Activated T-cell treated with anti-CD3 and anti-CD28 coated beads for 48 hours (primary cell): ENCODE results near the gene PTPN11.
A peak's percentile ranks its signal among the peaks of the same experiment; 100 is the strongest.
"Not testable (repeated sequence)": the region's sequence is repeated elsewhere in the genome, so short reads cannot be mapped to it uniquely, and the experiment has no call there.

ENCODE experiments used
- DNase-seq: peaks from one replicate; pipeline ENCODE4 v3.0.0-alpha.2; 2020; ENCODE audit warnings: low read depth

The PTPN11 gene

DNA sequence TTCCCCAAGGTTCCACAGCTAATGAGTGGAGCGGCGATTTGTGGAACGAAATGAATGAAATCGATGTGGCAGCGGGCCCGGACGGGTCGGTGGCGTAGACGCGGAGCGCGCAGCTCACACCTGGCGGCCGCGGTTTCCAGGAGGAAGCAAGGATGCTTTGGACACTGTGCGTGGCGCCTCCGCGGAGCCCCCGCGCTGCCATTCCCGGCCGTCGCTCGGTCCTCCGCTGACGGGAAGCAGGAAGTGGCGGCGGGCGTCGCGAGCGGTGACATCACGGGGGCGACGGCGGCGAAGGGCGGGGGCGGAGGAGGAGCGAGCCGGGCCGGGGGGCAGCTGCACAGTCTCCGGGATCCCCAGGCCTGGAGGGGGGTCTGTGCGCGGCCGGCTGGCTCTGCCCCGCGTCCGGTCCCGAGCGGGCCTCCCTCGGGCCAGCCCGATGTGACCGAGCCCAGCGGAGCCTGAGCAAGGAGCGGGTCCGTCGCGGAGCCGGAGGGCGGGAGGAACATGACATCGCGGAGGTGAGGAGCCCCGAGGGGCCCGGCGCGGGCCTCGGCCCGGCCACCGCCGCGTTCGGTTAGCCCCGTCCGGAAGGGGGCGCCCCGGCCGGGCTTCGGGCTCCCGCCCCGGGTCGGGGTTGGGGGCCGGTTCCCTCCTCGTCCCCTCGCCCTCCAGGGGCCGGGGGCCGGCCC is at the start of gene PTPN11:
TSS of gene PTPN11 (plus strand) at position 340 of the 689 bp plus-strand sequence. CDS start at position 505, 165 bp downstream.
- peak; percentile 89 for DNase-seq

DNA sequence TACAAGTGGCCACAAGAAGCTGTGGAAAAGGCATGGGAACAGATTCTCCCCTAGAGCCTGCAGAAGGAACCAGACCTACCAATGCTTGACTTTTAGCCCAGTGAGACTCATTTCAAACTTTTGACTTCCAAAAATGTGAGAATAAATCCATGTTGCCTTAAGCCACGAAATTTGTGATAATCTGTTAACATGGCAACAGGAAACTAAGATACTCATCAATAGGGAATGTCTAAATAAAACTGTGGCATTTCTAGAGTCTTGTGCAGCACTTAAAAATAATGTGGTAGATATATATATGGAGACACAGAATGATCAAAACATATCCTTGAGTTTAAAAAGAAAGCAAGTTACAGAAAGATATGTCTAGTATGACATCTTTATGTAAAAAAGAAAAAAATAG is 48.5 kb upstream of the PTPN11 start:
- no peak for DNase-seq

DNA sequence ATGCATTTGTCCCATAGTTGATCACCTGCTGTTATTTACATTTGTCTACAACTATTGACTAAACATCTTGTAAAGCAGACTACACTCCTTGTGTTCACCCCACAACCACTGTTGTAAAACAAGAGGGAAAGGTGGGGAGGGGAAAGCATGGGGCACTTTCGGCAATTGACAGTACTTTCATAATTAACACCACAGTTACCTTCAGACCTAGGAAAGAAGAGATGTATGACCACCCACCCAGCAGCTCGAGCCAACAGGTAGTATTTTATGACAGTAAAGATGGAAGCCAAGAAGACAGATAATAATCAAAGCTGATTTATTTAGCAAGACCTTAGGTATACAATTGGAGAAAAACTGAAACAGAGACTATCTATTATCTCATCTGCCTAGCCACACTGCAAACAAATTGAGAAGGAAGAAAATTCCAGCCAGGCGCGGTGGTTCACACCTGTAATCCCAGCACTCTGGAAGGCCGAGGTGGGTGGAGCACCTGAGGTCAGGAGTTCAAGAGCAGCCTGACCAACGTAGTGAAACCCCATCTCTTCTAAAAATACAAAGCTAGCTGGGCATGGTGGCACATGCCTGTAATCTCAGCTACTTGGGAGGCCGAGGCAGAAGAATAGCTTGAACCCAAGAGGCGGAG is 47.8 kb upstream of the PTPN11 start:
- no peak for DNase-seq

DNA sequence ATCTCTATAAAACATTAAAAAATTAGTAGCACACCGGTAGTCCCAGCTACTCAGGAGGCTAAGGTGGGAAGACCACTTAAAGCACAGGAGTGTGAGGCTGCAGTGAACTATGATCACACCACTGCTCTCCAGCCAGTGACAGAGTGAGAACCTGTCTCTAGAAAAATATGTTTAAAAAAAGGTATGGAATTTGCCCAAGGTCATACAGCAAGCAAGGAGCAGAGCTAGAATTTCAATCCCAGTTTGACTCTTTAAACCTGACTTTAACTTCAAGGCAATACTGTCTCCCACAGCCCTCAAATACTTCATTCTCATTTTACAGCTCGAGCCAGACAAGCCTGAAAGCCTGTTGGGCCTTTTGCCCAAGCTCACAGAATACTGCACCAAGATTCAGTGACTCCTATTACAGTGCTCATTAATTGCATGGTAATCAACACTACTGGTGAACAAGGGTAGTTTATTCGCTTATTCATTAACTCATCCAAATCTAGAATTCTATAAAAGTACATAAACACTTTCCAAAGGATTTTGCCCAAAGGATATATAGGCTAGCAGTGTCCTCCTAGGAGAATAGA is 44.5 kb upstream of the PTPN11 start:
- no peak for DNase-seq

DNA sequence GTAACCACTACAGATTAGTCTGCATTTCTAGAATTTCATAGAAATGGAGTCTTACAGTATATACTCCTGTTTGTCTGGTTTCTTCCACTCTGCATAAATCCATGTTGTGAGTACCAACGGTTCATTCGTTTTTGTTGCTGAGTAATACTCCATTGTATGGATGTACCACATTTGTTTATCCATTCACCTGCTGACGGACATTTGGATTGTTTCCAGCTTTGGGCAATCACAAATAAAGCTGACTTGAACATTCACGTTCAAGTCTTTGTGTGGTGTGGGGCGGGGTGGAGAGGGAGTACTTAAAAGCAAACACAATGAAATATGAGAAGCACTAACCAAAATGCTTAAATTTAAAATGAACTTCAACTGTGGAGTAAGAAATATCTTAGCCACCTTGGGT is 43.6 kb upstream of the PTPN11 start:
- DNase-seq: no peak

DNA sequence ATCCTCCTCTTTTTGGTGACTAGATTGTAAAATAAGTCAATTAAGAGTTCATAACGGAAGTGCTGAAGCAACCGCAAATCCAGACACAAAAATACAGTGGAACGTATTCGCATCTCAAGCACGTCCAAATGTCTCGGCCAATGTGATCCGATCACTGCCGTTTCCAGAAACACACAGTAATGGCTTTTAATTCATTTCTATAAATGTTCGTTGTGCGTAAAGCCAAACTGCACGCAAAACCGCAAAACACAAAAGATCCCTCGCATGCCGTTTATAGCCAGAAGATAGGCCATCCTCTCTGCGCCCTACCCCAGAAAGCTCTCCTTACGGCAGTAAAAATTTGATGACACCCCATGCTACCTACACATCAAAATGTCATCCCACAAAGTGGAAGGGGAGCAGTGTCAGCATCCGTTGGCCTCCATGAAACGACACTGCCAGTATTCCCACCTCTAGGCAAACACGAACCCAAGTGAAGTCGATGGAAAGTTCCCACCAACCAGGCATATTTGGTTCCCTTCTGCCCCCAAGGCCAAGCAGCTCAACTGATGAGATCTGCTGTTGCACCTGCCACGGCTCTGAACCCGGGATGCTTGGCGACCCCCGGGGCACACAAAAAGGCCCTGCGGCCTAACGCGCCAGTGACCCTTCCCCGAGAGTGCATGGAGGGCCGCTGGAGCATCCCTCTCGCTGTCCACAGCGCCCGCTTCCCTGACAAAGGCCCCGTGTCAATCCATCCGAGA is 37.9 kb upstream of the PTPN11 start:
- no peak for DNase-seq

DNA sequence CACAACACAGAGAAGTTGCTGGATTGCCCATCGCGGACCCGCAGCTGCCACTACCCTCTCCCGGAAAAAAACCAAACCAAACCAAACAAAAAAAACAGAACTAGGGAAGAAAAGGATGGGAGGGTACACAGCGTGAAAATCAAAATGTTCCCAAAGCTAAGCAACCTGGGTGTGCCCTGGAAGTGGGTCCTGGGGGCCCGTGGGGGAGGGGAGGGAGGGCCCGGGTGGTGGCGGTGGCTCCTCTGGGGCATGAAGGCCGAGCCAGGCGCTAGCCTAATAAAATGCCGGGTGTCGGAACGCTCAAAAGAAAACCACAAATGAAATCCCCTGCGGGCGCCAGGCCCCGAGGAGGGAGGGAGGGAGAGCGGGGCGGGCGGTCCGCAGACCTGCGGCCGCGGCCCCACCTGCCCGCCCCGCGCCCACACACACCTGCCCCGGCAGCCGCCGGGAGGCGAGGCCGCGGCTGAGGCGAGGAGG is 37.3 kb upstream of the PTPN11 start:
- DNase-seq: peak; percentile 35

DNA sequence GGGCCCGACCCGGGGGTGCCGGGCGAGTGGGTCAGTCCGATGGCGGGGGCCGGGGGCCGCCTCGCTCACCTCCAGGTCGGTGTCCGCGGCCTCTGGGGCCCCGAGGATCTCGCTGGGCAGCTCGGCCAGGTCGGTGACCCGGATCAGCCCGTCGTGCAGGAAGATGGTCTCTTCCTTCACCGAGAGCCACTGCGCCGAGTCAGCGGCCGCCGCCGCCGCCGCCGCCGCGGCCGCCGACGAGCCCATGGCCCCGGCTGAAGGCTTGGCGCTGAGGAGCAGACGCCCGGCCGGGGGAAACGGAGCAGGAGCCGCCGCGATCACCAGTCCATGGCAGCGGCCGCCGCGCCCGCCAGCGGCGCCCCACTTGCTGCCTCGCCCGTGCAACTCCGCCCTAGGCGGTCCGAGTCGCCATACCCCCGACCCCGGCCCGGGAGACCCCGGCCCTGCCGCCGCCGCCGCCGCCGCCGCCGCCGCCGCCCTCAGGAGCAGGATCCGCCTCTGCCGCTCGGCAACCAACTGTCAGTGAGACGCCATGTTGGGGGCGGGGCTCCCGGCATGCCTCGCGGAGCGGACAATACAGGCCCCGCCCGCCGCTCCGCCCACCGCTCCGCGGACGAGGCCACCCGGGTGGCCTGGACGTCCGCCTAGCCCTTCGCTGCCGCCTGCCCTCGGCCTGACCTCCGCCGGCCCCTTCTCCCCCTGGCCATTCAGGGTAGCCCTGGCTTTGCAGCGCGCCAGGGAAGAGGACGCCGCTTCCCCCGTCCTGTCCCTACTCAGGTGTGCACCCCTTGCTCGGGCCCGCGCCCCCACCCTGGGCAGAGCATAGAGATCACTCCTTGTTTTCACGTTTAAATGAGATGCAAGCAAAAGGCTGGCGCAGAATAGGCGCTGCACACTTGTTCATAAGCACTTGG is 36.6 kb upstream of the PTPN11 start, which contains the start of gene HECTD4:
TSS of gene HECTD4 (minus strand) at position 549 of the 914 bp plus-strand sequence. CDS start at position 246, 303 bp downstream.
- peak; percentile 93 for DNase-seq

DNA sequence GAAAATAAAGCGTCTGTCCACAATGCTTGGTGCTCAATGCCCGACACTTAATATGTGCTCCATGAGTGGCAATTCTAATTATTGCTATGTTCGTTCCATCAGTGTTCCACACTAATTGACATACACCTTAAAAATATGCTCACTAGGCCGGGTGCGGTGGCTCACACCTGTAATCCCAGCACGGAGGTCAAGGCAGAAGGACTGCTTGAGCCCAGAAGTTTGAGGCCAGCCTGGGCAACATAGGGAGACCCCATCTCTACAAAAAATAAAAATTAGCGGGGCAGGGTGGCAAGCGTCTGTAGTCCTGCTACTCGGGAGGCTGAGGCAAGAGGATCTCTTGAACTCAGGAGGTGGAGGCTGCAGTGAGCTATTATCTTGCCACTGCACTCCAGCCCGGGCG is 35.9 kb upstream of the PTPN11 start:
- no peak for DNase-seq

DNA sequence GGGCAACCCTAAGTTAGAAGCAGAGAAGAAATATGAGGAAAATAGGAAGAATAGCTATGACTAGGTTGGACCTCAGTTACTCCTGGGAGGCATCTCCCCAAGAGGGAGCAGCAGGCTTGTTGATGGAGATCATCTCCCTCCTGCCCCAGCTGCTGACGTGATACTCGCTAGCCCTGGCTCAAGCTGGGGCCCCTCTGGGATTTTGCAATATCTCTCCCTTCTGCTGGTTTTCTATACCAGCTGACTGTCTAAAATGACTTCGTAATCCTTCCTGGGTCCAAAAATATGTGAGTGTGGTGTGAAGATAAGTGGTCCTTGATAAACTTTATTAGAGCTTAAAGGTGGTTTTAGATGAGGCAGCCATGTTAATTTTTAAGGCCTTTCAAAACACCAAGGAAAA is 32.0 kb upstream of the PTPN11 start:
- no peak for DNase-seq

DNA sequence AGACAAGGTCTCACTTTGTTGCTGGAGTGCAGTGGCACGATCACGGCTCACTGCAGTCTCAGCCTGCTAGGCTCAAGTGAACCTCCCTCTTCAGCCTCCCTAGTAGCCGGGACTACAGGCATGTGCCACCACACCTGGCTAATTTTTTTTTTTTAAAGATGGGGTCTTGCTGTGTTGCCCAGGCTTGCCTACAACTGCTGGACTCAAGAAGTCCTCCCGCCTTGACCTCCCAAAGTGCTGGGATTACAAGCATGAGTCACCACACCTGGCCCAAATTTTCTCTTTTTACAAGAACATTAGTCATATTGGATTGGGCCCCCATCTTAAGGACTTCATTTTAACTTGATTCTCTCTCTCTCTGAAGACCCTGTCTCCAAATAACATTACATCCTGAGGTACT is 29.5 kb upstream of the PTPN11 start:
- no peak for DNase-seq

DNA sequence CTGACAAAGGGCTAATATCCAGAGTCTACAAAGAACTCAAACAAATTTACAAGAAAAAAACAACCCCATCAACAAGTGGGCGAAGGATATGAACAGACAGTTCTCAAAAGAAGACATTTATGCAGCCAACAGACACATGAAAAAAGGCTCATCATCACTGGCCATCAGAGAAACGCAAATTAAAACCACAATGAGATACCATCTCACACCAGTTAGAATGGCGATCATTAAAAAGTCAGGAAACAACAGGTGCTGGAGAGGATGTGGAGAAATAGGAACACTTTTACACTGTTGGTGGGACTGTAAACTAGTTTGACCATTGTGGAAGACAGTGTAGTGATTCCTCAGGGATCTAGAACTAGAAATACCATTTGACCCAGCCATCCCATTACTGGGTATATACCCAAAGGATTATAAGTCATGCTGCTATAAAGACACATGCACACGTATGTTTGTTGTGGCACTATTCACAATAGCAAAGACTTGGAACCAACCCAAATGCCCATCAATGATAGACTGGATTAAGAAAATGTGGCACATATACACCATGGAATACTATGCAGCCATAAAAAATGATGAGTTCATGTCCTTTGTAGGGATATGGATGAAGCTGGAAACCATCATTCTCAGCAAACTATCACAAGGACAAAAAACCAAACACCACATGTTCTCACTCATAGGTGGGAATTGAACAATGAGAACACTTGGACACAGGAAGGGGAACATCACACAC is 28.7 kb upstream of the PTPN11 start:
- not testable (repeated sequence) for DNase-seq

DNA sequence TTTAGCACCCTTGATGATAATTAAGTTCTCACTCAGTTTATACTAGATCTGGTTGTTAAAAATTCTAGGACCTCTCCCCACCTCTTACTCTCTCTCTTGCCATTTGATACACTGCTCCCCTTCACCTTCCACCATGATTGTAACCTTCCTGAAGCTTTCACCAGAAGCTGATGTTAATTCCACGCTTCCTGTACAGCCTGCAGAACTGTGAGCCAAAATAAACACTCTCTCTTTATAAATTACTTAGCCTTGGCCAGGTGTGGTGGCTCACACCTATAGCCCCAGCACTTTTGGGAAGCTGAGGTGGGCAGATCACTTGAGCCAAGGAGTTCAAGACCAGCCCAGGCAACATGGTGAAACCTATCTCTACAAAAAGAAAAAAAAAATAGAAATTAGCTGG is 25.4 kb upstream of the PTPN11 start:
- DNase-seq: no peak

DNA sequence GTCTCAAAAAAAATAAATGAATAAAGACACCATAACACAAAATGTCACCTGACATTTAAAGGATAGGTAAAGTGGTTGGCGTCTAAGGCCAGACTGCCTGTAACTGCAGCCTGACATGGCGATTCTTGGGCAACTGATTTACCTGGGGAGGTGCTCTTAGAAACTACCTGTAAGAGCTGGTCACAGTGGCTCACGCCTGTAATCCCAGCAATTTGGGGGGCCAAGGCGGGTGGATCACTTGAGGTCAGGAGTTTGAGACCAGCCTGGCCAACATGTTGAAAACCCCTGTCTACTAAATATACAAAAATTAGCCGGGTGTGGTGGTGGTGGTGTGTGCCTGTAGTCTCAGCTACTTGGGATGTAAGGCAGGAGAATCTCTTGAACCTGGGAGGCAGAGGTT is 17.7 kb upstream of the PTPN11 start:
- no peak for DNase-seq

DNA sequence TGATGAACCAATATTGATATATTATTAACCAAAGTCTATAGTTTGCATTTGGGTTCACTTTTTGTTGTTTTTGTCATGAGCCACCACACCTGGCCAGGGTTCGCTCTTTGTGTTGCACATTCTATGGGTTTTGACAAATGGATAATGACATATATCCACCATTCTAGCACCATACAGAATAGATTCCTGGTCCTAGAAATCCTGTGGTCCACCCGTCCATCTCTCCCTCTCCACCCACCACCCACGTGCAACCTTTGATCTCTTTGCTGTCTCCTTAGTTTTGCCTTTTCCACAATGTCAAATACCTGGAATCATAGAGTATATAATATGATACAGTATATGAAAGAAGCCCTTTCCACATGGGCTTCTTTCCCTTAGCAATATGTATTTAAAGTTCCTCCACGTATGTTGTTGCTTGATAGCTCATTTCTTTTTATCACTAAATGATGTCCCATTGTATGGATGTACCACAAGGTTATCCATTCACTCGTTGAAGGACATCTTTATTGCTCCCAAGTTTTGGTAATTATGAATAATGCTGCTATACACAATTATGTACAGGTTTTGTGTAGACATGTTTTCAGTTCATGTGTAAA is 16.7 kb upstream of the PTPN11 start:
- no peak for DNase-seq

DNA sequence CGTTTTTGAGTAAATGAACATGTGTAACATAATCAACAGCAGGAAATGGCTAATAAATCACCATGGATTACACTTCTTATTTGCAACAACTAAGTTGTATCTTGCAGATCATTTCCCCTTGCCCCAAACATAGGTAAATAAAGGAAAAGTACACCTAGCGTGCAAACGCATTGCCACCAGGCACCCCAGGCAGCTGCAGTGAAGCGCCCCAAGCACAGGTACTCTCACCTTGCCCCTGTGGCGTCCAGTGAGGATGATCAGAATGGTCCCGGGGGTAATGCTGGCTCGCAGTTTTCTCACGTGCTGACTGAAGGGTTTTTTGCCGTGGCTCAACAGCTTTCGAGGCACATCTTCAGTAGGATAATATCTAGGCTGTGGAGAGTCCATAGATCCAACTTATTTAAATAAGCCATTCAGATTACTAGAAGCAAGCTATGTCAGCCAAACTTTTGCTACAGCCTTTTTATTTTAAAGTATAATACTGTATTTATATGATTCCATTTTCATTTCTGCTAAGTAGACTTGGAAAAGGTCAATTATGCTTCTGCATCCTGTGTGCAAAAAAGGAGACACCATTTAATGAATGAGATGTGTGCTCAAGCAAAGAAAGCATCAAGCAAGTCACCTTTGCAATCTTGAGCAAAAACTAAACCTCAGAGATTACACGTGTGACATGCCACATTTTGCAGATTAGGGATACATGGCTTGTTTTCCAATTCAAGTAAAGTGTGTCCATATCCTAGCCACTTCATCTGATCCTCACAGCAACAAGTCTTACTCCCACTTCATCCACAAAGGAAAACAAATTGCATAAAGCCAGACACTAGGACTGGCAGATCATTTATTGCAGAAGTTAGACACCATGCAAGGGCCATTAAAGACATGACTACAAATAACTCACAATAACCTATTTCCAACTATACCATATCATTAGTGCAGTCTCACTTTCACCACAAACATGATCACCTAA is 11.9 kb upstream of the PTPN11 start:
- DNase-seq: no peak

DNA sequence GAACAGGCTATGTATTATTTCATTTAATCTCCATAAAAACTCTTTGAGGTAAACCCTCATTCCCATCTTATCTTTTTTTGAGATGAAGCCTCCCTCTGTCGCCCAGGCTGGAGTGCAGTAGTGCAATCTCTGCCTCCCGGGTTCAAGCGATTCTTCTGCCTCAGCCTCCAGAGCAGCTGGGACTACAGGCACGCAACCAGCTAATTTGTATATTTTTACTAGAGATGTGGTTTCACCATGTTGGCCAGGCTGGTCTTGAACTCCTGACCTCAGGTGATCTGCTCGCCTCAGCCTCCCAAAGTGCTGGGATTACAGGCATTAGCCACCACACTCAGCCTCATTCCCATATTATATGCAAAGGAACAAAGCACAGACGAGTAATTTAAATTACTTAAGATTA is 11.1 kb upstream of the PTPN11 start:
- not testable (repeated sequence) for DNase-seq

DNA sequence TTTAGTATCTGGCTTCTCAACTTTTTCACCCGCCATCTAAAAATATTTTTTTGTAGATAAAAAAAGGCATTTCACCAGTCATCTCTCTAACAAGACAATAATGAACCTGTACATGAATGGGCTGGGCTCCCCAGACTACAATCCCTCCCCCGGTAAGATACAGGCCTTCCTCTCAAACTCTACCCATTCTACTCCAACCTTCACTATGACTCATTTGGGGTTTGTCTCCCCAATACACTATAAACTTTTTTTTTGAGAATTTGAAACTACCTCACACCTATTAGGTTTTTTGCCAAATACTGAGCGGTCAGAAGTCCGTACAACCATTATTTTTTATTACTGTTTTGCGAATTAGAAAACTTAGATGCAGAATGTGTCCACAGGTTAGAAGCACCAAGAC is 10.1 kb upstream of the PTPN11 start:
- DNase-seq: no peak
